NB4 (cell line): ENCODE data around the gene MEIS1.

Experiments
- CTCF ChIP-seq: IDR thresholded peaks from one replicate; pipeline ENCODE4 v1.5.1; 2012; ENCODE audit warnings: low read depth, low read length
- MAX ChIP-seq: IDR thresholded peaks from 2 replicates; pipeline ENCODE4 v1.6.1; 2011; ENCODE audit warnings: low read depth, low read length
- POLR2A ChIP-seq: IDR thresholded peaks from 2 replicates; pipeline ENCODE4 v1.6.1; 2011; ENCODE audit warnings: mild to moderate bottlenecking; ENCODE audit not compliant: insufficient read length; ENCODE audit errors: extremely low read depth

- TF ChIP-seq CTCF (no peak), MAX (no peak), POLR2A (no peak)
Measured at GRCh38 chr2:66445076-66445924, 10.4 kb downstream of the MEIS1 start.
